PFSK-1 (cell line): ENCODE data around the gene EPHB4.

Experiments
- FOXP2 ChIP-seq: optimal IDR thresholded peaks from 2 replicates; pipeline ENCODE3; 2011; ENCODE audit warnings: borderline replicate concordance, control low read depth, inconsistent platforms; ENCODE audit not compliant: insufficient read depth; ENCODE audit errors: extremely low read length, extremely low read depth
- POLR2AphosphoS5 ChIP-seq: IDR thresholded peaks from 2 replicates; pipeline ENCODE4 v1.6.1; 2012; ENCODE audit warnings: low read depth, mild to moderate bottlenecking, control low read depth, low read length, moderate library complexity
- REST ChIP-seq, 2 experiments: IDR thresholded peaks; 2 replicates each; pipeline versions ENCODE4 v1.6.1 to v1.8.0; 2011 to 2012; ENCODE audit warnings: low read depth in 2 of 2, low read length in 2 of 2, control low read depth in 1 of 2, inconsistent platforms in 1 of 2, mild to moderate bottlenecking in 1 of 2, moderate library complexity in 1 of 2; ENCODE audit not compliant: insufficient read depth in 1 of 2
- SIN3A ChIP-seq: IDR thresholded peaks from 2 replicates; pipeline ENCODE4 v1.6.1; 2012; ENCODE audit warnings: mild to moderate bottlenecking, low read length, moderate library complexity, borderline replicate concordance; ENCODE audit not compliant: insufficient read depth
- TAF1 ChIP-seq: IDR thresholded peaks from 2 replicates; pipeline ENCODE4 v1.6.1; 2012; ENCODE audit warnings: low read length, control low read depth, borderline replicate concordance; ENCODE audit not compliant: insufficient read depth

Gene EPHB4

GRCh38 chr7:100865938-100866728 lies 38.8 kb upstream of the EPHB4 start:
- TF ChIP-seq FOXP2 (no peak), TAF1 (no peak), REST (IDR thresholded peaks at IDR 0.05; ENCODE audit: insufficient read depth in 1 of 2, low read depth in 2 of 2, low read length in 2 of 2) (no peak), SIN3A (no peak), POLR2AphosphoS5 (no peak)

DNA sequence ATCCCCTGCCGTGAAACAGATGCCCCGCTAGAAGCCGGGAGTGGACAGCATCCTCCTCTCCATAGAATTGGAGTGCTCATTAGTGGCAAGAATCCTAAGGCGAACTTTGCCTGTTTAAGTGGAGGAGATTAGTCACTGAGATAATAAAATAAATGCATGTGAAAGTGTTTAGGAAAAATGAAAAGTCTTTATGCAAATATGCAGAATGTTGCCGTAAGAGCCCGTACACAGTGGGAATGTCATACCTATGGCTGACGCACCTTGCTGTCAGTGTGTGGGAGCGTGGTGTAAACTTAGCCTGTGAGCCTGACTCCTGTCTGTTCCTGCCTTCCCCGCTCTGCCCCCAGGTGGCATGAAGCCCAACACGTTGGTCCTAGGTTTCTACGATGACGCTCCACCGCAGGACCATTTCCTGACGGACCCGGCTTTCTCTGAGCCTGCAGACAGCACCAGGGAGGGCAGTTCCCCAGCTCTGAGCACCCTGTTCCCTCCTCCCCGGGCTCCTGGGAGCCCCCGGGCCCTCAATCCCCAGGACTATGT lies 38.1 kb upstream of the EPHB4 start:
- TF ChIP-seq FOXP2 = no peak

DNA sequence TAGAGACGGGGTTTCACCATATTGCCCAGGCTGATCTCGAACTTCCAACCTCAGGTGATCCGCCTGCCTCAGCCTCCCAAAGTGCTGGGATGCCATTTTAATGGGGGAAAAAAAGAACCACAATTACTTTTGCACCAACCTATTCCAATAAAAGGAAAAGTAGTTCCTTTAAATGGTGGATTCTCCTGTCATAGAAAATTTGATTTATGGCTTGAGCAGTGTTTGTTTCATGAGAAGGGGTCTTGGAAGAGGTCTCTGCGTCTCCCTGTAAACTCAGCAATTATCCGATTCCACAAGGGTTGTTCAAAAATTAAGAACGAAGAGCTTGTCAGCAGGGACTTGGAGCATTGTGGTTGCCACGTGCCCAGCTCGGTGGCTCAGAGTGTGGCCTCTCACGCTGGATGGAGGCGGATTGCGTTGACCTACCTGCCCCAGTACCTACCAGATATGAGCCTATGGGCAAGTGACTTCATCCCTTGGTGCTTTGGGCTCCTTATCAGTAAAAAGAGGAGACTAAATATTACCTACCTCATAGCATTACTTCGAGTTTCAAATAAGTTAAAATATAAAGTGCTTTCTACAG lies 37.0 kb upstream of the EPHB4 start:
- TF ChIP-seq POLR2AphosphoS5 (no peak), TAF1 (no peak), REST (IDR thresholded peaks at IDR 0.05; ENCODE audit: insufficient read depth in 1 of 2, low read depth in 2 of 2, low read length in 2 of 2) (no peak), SIN3A (no peak), FOXP2 (no peak)

DNA sequence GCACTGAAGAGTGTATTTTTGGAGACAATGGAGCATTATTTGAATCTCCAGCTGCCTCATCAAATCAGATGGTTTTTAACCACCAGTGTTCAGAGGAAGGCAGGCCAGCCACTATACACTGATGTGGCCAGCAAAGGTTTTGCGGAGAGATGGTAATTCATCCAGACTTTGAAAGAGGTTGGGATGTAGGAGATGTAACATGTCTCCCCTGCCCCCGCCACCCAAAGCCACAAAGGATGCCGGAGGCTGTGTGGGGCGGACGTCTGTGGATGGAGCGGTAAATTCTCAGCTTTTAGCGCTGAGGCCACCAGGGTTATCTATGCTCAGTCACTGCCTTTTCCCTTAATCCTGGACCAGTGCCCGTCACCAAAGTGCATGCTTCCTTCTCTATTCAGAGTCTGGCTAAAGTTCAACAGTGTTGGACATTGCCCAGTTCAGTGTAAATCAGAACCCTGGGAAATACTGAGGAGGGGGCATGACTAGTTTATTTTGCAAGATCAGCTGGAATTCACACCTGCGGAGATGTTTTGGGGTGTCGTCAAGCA lies 36.2 kb upstream of the EPHB4 start:
- no peak for TF ChIP-seq TAF1
- no peak for TF ChIP-seq REST (IDR thresholded peaks at IDR 0.05; ENCODE audit: insufficient read depth in 1 of 2, low read depth in 2 of 2, low read length in 2 of 2)
- TF ChIP-seq FOXP2 = no peak
- TF ChIP-seq POLR2AphosphoS5 = no peak
- no peak for TF ChIP-seq SIN3A

- TF ChIP-seq FOXP2 (no peak), TAF1 (no peak), SIN3A (no peak), REST (IDR thresholded peaks at IDR 0.05; ENCODE audit: insufficient read depth in 1 of 2, low read depth in 2 of 2, low read length in 2 of 2) (no peak), POLR2AphosphoS5 (no peak)
Measured at GRCh38 chr7:100861616-100861985, 34.3 kb upstream of the EPHB4 start.
